Panc1 (cell line): ENCODE measurements around the gene ASAP2.

Source experiments
- CTCF ChIP-seq: fragments of 450-650 bp; IDR thresholded peaks from 2 replicates; pipeline ENCODE4 v1.5.1; 2017; ENCODE audit warnings: mild to moderate bottlenecking
- POLR2AphosphoS5 ChIP-seq: IDR thresholded peaks from 2 replicates; pipeline ENCODE4 v1.6.1; 2012; ENCODE audit warnings: mild to moderate bottlenecking, low read depth, low read length, moderate library complexity
- REST ChIP-seq, 2 experiments: IDR thresholded peaks; 2 replicates each; pipeline ENCODE4 v1.6.1; 2011 to 2012; ENCODE audit warnings: low read depth in 2 of 2, control low read depth in 1 of 2, low read length in 1 of 2, mild to moderate bottlenecking in 1 of 2, moderate library complexity in 1 of 2; ENCODE audit not compliant: insufficient read depth in 1 of 2
- SIN3A ChIP-seq: IDR thresholded peaks from 2 replicates; pipeline ENCODE4 v1.6.1; 2012; ENCODE audit warnings: low read depth, mild to moderate bottlenecking, low read length, moderate library complexity, borderline replicate concordance; ENCODE audit not compliant: insufficient read depth
- TCF7L2 ChIP-seq: IDR thresholded peaks from 2 replicates; pipeline ENCODE4 v1.6.1; 2011; ENCODE audit warnings: mild to moderate bottlenecking, low read depth, low read length, inconsistent platforms

- TF ChIP-seq CTCF (no peak), TCF7L2 (no peak), POLR2AphosphoS5 (no peak), REST (IDR thresholded peaks at IDR 0.05; ENCODE audit: insufficient read depth in 1 of 2, low read depth in 2 of 2, low read length in 1 of 2) (no peak), SIN3A (no peak)
Measured at GRCh38 chr2:9201185-9201891, 5.3 kb upstream of the ASAP2 start.
